Neural progenitor cell (in vitro differentiated cells): Measurements from ENCODE around the gene KRT6C. TPM values are rescaled to one million over a fixed set of nuclear protein-coding genes. Genes with fewer than 3 reads are reported as not detected.

ENCODE experiments used
- DNase-seq: peaks from one replicate; pipeline ENCODE4 v3.0.0-alpha.2; 2016; ENCODE audit warnings: low spot score
- H2AFZ ChIP-seq: fragments of 200-600 bp; sonication (generic); replicated peaks from 2 replicates; pipeline ENCODE4 v1.6.1; 2016; ENCODE audit warnings: antibody characterized with exemption
- H3F3A ChIP-seq: fragments of 200-600 bp; sonication (generic); 2 replicates; pipeline ENCODE4 v1.6.1; 2016; ENCODE audit warnings: antibody characterized with exemption, low read depth
- H3K27ac ChIP-seq: fragments of 200-600 bp; sonication (generic); 2 replicates; pipeline ENCODE4 v1.5.1; 2016; ENCODE audit warnings: mild to moderate bottlenecking
- H3K27me3 ChIP-seq: fragments of 200-600 bp; sonication (generic); 2 replicates; pipeline ENCODE4 v1.6.1; 2016; ENCODE audit warnings: mild to moderate bottlenecking, moderate library complexity
- H3K36me3 ChIP-seq: fragments of 200-600 bp; sonication (generic); 2 replicates; pipeline ENCODE4 v1.5.1; 2016
- H3K4me1 ChIP-seq: fragments of 200-600 bp; sonication (generic); 2 replicates; pipeline ENCODE4 v1.6.1; 2016; ENCODE audit warnings: mixed run types
- H3K4me2 ChIP-seq: fragments of 200-600 bp; sonication (generic); 2 replicates; pipeline ENCODE4 v1.6.1; 2016
- H3K4me3 ChIP-seq: fragments of 200-600 bp; sonication (generic); 2 replicates; pipeline ENCODE4 v1.5.1; 2016
- H3K79me2 ChIP-seq: fragments of 200-600 bp; sonication (generic); 2 replicates; pipeline ENCODE4 v1.6.1; 2016; ENCODE audit warnings: low read depth
- H3K9ac ChIP-seq: fragments of 200-600 bp; sonication (generic); 2 replicates; pipeline ENCODE4 v1.6.1; 2016
- H3K9me3 ChIP-seq: fragments of 200-600 bp; sonication (generic); 2 replicates; pipeline ENCODE4 v1.5.1; 2016; ENCODE audit warnings: low read depth
- H4K20me1 ChIP-seq: fragments of 200-600 bp; sonication (generic); 2 replicates; pipeline ENCODE4 v1.6.1; 2016; ENCODE audit warnings: low read depth
- H3K27ac Mint-ChIP-seq: 3 replicates; pipeline ENCODE4 v1.8.0; 2021; ENCODE audit warnings: mixed read lengths
- H3K27me3 Mint-ChIP-seq: 2 replicates; pipeline ENCODE4 v1.8.0; 2022; ENCODE audit warnings: low read depth, mild to moderate bottlenecking, inconsistent platforms, moderate library complexity, mixed read lengths; ENCODE audit not compliant: insufficient read depth
- H3K36me3 Mint-ChIP-seq: 3 replicates; pipeline ENCODE4 v1.8.0; 2021; ENCODE audit warnings: mixed read lengths
- H3K4me1 Mint-ChIP-seq: 3 replicates; pipeline ENCODE4 v1.8.0; 2021; ENCODE audit warnings: mixed read lengths
- H3K4me3 Mint-ChIP-seq: 3 replicates; pipeline ENCODE4 v1.8.0; 2021; ENCODE audit warnings: mild to moderate bottlenecking, moderate library complexity, mixed read lengths
- H3K9me3 Mint-ChIP-seq: 3 replicates; pipeline ENCODE4 v1.8.0; 2020; ENCODE audit warnings: mixed read lengths
- EZH2 ChIP-seq: fragments of 200-600 bp; sonication (generic); IDR thresholded peaks from 2 replicates; pipeline ENCODE4 v1.6.1; 2017; ENCODE audit warnings: antibody characterized with exemption, mild to moderate bottlenecking, moderate library complexity
- EZH2phosphoT487 ChIP-seq: fragments of 200-600 bp; sonication (generic); IDR thresholded peaks from 2 replicates; pipeline ENCODE4 v1.6.1; 2017; ENCODE audit warnings: antibody characterized with exemption
- total RNA-seq: library from RNA; depleted of rRNA; stranded (reverse); fragments of >200 nt; gene quantifications from 2 replicates; pipeline ENCODE4 v1.2.3, GENCODE V29; 2015; ENCODE audit warnings: low replicate concordance
- TF ChIP-seq, protein P1 (sequence below): fragments of 200-600 bp; sonication (generic); IDR thresholded peaks from 2 replicates; pipeline ENCODE4 v1.5.1; 2017; ENCODE audit warnings: antibody characterized with exemption, mild to moderate bottlenecking

KRT6C gene
- total RNA-seq, 1 donor from 2014 or later: not detected

DNA sequence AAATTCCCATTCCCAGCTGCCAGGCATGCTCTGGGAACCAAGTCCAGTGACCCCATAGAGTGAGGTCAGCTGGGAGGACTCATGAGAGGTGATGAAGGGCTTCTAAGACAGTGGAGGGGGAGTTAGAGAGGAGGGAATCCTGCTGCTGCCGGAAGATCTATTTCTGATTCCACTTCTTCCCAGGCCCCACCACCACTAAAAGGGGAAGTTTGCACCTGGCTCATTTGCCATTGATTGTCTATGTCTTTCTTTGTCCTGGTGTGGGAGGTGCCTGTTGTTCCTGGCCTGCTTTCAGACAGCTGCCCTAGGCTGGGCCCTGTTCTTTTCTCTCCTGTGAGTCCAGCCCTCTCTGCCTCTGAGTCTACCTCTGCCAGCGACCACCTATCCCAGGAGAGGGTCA is 22.4 kb upstream of the KRT6C start:
- no peak overlapping the region for H3K27ac Mint-ChIP-seq
- no peaks in the 10 kb centered on the region for H3K27me3 Mint-ChIP-seq
- Histone ChIP-seq H3K9ac (no peak overlapping the region), H2AFZ (no peak overlapping the region), H3F3A (peaks cover 13% of the 10 kb centered on the region), H3K4me3 (no peak overlapping the region), H3K4me1 (peaks cover 18% of the 10 kb centered on the region), H3K27ac (peak overlapping the region; percentile 4), H3K9me3 (no peaks in the 10 kb centered on the region), H3K79me2 (no peaks in the 10 kb centered on the region), H4K20me1 (no peaks in the 10 kb centered on the region), H3K27me3 (no peaks in the 10 kb centered on the region), H3K4me2 (peak overlapping the region; percentile 23), H3K36me3 (no peaks in the 10 kb centered on the region)
- H3K9me3 Mint-ChIP-seq: no peaks in the 10 kb centered on the region
- no peak for TF ChIP-seq EZH2phosphoT487
- TF ChIP-seq EZH2: no peak
- TF ChIP-seq, protein P1, sequence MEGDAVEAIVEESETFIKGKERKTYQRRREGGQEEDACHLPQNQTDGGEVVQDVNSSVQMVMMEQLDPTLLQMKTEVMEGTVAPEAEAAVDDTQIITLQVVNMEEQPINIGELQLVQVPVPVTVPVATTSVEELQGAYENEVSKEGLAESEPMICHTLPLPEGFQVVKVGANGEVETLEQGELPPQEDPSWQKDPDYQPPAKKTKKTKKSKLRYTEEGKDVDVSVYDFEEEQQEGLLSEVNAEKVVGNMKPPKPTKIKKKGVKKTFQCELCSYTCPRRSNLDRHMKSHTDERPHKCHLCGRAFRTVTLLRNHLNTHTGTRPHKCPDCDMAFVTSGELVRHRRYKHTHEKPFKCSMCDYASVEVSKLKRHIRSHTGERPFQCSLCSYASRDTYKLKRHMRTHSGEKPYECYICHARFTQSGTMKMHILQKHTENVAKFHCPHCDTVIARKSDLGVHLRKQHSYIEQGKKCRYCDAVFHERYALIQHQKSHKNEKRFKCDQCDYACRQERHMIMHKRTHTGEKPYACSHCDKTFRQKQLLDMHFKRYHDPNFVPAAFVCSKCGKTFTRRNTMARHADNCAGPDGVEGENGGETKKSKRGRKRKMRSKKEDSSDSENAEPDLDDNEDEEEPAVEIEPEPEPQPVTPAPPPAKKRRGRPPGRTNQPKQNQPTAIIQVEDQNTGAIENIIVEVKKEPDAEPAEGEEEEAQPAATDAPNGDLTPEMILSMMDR: no peak
- DNase-seq: no peak
- H3K4me1 Mint-ChIP-seq: peaks cover 21% of the 10 kb centered on the region
- H3K36me3 Mint-ChIP-seq: no peaks in the 10 kb centered on the region
- no peak overlapping the region for H3K4me3 Mint-ChIP-seq

DNA sequence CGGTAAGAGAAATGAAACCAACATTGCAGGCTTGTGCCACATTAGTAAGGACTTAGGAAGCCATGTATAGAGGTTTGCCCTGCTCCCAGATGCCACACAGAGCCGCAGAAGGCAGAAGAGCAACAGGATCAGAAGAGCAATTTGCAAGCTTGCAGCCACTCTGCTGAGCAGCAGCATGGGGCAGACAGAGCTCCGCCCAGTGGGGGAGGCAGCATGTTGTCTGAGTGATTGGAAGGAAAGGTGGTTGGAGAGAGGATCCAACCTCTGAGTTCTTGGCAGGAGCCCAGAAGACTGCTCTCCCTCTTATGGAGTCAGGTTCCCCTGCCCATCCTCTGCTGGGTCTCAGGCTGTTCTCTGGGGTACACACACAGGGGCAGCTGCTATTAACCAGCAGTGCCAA is 21.8 kb upstream of the KRT6C start:
- Histone ChIP-seq H3K27ac (no peak overlapping the region), H3K36me3 (no peaks in the 10 kb centered on the region), H3K27me3 (no peaks in the 10 kb centered on the region), H3K9me3 (no peaks in the 10 kb centered on the region), H3K4me2 (no peak overlapping the region), H3F3A (peaks cover 13% of the 10 kb centered on the region), H3K79me2 (no peaks in the 10 kb centered on the region), H3K4me1 (peaks cover 18% of the 10 kb centered on the region), H3K9ac (no peak overlapping the region), H2AFZ (no peak overlapping the region), H3K4me3 (no peak overlapping the region), H4K20me1 (no peaks in the 10 kb centered on the region)
- TF ChIP-seq, protein P1: no peak
- TF ChIP-seq EZH2: no peak
- no peak for TF ChIP-seq EZH2phosphoT487
- Mint-ChIP-seq H3K27me3 (no peaks in the 10 kb centered on the region), H3K4me3 (no peak overlapping the region), H3K27ac (no peak overlapping the region), H3K9me3 (no peaks in the 10 kb centered on the region), H3K36me3 (no peaks in the 10 kb centered on the region), H3K4me1 (peaks cover 21% of the 10 kb centered on the region)
- DNase-seq: peak; percentile 30

DNA sequence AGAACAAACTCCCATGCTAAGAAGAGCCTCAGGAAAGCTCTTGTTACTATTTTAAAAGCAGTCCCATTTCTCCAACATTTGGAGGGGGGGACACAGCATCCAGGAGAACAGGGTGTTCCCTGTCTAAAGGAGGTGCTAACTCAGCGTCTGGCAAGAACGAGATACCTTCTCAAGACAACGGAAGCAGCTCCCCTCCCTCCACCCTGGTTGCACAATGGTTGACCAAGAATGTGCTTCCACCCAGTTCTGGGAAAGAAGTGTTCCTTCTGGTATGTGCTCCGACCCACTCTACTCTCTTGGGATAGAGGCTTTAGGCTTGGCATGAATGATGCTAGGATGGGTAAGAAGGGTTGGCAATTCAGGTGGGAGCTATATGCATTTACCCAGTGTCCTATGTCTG is 20.9 kb upstream of the KRT6C start:
- H4K20me1 ChIP-seq: no peaks in the 10 kb centered on the region
- no peak overlapping the region for H3K4me2 ChIP-seq
- TF ChIP-seq EZH2 (no peak), EZH2phosphoT487 (no peak)
- TF ChIP-seq, protein P1: no peak
- no peaks in the 10 kb centered on the region for H3K79me2 ChIP-seq
- Mint-ChIP-seq H3K36me3 (no peaks in the 10 kb centered on the region), H3K4me3 (no peak overlapping the region), H3K27me3 (no peaks in the 10 kb centered on the region), H3K9me3 (no peaks in the 10 kb centered on the region), H3K4me1 (peaks cover 21% of the 10 kb centered on the region), H3K27ac (no peak overlapping the region)
- no peaks in the 10 kb centered on the region for H3K36me3 ChIP-seq
- H3K9ac ChIP-seq: no peak overlapping the region
- H2AFZ ChIP-seq: no peak overlapping the region
- no peak overlapping the region for H3K4me3 ChIP-seq
- no peaks in the 10 kb centered on the region for H3K27me3 ChIP-seq
- peaks cover 18% of the 10 kb centered on the region for H3K4me1 ChIP-seq
- H3K9me3 ChIP-seq: no peaks in the 10 kb centered on the region
- H3K27ac ChIP-seq: no peak overlapping the region
- H3F3A ChIP-seq: peaks cover 13% of the 10 kb centered on the region
- no peak for DNase-seq
